SHP77 treated with DMSO at 0.1 percent for 48 hours (cell line): ENCODE measurements around the gene FTO.

ENCODE experiments used
- DNase-seq: peaks from one replicate; lab custom pipeline; 2025; lab: John Stamatoyannopoulos, UW

FTO gene

DNA sequence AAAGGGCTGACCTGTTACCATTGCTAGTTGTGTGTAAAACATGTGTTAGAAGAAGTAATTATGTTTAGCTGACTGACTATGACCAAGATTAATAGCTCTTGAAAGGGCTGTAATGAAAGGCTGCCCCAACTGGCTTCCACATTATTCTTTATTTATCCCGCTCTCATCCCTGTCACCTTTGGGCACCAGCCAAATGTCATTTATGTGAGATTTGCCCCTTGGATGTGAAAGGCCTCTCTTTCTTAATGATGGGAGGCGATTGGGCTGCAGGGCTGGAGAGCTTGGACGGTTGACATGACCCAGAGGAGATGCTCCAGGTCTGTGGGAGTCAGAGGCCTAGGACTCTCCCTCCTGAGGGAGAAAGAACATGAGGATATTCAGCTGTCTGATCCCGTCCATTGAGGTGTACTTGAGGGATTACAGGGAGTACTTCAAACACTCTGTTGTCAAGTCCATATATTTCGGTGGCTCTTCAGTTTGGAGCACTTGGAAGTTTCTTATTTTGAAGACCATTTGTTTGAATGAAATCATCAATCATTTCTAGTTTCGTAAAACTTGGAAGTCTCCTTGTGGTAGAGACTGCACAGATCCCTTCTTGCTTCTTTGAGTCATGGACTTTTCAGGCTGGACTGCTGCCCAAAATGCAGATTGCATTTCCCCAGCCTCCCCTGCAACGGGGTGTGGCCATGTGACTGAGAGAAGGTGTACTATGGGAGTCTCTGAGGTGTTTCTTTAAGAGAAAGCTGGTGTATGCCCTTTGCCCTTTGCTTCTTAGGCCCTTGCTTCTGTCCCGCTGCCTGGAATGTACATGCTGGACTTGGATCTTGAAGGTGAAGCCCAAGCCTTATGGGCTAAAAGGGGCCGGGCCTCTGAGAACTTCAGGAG is 51.3 kb downstream of the FTO start:
- DNase-seq = peak; percentile 84

DNA sequence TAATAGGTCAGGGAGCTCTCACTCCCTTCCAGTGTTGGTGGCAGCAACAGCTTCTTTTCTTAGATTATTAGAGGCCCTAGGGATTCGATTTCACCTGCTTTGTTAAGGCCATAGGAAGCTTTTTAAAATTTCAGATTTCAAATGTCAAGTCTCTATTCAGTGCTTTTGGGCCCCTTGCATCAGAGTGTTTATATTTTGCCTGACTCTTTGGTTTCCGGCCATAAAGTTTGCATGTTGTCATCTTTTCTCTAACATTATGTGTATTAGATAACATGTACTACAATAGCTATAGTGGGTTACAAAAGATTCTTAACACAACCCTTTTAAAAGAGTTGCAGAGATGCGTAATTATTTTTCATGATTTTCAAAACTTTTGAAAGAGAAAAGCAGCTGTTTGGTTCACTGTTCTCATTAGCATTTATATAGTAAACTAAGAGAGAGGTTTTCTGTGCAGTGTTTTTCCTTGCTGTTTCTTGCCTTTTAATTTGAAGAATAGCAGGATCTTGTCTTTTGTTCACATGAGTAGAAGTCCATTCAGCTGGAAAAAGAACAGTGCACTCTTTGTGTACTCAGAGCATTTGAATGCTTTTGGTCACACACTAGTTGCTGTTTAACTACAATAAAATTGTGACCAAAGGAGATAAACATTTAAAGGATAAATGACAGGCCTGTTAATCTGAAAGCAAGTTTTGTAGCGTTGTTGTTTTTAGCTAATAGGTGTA is 52.5 kb downstream of the FTO start:
- no peak for DNase-seq

DNA sequence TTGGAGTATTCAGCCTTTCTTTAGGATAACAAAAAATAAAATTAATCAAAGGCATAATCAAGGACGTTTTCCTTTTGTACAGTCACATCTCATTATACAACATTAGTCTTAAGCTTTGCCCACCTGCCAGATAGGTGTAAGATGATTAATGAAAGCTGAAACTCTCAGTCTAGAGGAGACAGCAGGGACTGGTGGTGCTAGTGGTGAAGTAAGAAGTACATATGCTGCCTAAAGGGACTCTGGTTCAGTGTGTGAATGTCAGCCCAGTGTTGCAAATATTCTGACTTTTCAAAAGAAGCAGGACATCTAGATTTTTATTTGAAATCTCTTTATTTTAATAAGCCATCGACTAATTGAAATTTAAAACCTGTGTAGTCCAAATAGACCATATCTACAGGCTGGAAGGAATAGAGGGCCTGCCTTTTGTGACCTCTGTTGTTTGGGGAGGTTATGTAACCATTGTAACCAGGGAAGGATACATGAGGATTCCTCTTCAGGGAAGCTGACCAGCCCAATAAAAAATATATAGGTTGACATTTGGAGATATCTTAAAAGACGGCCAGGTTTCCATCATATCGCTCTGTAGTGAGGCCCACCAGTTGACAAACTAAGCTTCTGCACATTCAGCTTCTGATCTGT is 54.1 kb downstream of the FTO start:
- DNase-seq = no peak

DNA sequence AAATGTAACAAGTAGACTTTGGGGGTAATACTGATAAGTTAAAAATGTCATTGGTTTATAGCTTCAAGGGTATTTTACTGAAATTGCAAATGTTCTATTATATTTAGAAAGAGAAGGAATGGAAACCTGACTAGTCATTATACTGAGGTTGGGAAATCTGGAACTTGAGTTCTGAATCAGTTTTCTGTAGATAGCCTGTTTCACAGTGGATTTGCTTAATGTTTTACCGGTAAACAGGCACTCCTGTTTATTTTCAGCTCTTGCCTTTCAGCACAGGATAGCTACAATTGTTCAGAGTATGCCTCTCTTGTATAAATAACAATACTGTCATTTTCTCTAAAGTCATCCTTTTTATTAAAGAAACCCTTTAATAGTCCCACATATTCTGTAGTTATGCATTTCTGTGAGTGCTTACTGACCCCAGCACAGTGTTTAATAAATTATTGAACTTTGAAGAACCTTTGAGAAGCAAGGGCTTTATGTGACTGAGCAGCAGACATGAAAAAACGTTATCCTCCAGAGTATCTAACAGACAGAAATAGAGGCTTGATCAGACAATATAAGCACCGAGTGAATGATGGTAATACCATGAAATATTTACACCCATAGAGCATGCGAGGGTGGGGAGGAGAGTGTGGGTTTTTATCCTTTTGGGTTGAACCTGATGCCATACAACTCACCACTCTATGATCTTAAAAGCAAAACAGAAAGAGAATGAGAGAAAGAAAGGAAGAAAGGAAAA is 58.2 kb downstream of the FTO start:
- DNase-seq = no peak

DNA sequence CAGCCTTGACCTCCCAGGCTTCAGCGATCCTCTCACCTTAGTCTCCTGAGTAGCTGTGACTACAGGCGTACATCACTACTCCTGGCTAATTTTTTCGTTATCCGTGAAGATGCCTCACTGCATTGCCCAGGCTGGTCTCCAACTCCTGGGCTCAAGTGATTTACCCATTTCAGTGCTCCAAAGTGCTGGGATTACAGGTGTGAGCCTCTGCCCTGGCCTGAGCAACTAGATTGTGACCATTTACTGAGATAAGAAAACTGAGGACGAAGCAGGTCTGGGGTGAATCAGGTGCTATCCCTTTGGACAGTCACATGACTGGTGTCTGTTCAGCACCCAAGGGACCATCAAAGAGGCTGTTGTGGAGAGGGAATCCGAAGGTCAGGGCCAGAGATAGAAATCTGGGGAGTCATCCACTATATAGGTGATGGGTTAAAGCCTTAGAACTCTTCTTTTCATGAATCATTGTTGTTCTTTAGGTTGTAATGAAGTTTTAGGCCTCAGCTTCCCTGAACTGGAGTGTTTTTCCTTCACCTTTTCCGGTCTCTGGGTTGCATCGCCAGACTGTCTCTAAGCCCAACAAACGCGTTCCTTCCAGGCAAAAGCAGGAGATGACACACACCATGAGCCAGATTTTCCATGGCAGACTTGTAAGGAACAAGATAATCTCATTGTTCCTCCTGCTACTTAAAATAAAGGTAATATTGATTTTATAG is 62.5 kb downstream of the FTO start:
- DNase-seq = no peak

DNA sequence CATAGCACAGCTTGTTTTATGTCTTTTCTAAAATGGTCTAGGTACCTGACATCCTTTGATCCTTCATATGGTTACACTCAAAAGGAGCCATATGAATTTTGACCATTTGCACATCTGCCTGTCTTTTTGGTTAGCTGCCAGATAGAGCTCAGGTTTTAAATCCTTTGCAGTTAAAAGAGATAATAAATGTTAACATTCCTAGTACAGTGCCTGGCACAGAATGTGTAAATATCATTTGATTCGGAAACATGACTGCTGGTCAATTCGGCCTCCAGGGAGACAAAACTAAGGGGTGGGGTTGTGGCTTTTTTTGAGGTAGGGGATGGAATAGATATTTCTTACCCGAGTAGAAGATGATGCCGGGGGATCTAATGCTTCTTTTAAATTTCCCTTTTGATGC is 64.2 kb downstream of the FTO start:
- DNase-seq = no peak

DNA sequence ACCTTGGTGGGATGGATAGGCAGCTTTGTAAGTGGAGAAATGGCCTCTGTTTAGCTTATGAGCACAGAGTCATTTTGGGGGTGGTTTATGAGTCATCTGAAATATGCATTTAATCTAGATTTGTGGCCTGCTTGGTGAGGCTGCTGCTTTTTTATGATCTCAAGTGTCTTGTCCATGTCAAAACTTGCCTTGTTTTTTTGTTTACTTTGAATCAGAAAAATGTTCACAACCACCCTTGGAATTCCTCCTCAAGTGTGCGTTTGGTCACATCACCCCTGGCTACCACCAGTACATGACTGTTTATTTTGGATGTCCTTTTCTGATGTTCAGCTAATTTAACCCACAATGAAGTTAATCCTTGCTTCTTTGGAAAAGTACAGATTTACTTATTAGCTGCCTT is 64.6 kb downstream of the FTO start:
- DNase-seq = no peak

DNA sequence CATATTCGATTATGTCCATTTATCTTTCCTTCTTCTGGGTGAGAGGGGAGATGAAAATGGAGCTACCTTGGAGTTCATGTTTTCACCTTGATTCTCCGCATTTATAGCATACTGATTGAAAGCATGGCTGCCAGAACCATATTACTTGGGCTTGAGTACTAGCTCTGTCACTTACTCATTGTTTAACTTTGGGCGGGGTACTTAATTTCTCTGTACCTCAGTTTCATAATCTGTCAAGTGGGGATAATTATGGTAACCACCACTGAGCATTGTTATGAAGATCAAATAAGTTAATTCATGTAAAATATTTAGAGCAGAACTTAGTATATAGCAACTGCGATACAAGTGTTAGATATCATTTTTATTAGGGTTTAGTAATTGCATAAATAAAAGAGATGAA is 65.2 kb downstream of the FTO start:
- DNase-seq = no peak

DNA sequence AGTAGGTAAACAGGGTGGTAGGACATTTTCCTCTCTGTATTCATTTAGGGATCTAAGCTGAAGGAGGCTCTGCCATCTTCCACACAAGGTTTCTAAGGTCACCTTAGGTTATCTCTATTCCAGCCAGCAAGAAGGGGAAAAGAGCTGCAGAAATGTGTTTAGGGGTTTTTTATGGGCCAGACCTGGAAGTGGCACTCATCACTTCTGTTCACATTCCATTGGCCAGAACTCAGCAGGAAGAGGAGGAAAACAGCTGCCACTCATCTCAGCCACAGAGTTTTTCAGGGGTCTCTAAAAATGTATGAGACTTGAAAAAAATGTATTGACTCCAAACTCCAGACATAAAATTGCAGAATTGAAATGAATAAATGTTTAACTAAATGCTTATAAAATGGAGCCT is 65.8 kb downstream of the FTO start:
- no peak for DNase-seq

DNA sequence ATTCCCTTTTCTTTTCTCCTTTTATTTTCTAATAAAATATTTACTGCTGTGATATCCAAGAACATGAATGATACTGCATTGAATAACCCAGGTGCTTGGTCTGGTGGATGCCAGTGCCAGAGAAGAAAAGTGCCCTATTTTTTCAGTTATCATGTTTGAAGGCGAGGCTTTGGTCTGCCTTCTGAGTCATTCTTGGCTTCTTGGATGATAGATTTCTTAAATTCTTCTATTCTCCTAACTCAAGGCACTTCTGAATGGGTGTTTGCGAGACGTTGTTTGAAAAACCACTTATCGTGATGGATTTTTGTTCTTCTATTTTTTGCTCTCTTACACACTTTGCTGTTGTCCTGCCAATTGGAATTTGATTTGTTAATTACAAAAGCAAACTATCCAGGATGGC is 66.7 kb downstream of the FTO start:
- DNase-seq = no peak

DNA sequence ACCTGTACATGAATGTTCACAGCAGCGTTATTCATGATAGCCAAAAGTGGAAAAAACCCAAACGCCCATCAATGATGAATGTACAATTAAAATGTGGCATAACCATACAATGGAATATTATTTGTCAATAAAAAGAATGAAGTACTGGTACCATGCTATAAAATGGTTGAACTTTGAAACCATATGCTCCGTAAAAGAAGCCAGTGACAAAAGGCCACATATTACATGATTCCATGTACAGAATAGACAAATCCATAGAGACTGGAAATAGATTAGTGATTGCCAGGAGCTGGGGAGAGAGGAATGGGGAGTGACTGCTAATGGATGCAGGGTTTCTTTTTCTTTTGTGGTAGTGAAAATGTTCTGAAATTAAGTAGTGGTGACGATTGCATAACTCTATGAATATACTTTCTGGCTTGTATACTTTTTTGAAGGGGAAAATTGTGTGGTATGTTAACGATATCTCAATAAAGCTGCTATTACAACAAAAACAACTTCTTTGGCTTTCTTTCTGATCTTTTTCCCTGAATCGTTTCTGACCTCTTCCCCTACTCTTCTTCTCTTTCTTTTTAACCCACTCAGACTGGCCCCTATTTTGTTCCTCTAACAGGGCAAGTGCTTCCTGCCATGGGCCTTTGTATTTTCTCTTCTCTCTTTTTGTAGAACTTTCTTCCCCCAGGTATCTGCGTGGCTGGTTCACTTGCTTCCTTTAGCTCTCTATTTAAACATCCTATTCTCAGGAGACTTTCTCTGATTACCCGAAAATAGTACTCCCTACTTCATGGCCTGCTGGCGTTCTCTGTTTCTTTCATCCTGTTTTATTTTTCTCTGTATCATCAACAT is 67.9 kb downstream of the FTO start:
- DNase-seq = no peak

DNA sequence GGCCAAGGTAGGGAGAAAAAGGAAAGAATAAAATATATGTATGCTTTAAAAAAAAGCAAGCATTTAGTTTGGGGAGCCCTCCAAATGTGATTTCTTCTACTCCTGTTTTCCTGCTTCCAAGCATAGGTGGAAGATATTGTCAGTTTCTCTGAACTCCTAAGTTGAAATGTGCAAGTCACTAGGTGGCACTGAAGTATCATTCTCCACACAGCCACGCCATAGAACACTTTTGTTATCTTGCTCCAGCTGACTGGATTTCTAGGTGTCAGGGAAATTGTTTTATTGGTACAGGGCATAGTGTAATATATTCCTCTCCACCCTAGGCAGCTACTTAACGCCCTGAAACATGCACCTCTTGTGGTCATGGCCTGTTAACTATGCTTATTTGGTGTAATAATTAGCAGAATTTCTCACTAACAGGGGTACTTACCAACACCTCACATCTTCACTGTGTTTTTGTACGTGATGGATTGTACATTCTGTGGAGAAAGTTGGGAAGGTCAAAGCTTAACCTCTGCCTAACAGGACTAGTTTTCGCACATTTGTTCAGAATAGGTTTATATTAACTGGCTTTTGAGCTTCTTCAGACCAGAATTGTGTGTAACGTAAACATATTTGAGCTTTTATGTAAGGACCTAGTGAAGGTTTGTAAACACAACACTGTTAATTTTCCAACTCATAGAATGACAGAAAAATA is 69.3 kb downstream of the FTO start:
- DNase-seq = peak; percentile 51

DNA sequence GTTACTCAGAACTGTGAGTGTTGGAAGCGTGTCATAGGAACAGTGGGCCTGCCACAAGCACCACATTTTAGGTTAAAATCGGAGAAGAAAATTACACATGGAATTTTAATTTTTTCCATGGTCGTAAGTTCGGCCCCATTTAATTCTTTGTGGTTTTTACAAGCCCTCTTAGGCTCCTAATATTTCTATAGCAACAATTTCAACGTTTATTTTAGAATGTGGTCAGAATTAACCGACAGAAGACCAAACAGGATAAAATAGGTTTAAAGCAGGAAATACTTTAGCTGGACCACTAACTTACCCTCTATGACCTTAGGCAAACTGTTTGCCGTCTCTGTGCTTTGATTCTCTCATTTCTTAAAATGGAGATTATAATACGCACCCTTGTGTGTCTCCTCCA is 69.9 kb downstream of the FTO start:
- no peak for DNase-seq

DNA sequence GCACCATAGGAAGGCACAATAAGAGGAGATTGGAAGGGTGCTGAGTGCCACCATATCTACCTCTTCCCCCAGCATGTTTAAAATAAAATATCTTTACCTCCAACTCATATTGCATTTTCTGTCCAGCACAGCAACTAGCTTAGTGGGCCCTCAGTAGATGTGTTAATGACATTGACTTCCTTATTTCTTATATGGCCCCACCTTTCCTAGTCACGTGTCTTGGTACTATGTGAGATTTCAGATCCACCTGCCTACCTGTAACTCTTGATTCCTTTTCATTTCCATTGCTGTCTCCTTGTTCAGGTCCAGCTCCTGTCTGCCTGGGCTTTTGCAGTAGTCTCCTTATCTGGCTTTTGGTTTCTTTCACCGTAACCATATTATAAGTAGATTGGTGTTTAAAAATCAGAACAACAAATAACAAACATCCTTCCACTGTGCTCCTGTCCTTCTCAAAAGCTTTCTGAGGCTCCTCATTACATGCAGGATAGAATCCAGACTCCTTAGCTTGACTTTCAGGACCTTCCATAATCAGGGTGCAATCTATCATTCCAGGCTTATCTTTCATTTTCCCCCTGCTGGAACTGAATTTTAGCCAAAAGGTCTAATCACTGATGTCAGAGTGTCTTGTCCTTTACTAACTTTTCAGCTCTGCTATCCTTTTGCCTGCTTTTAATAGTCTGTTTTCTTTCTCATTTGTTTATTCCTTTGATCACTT is 71.3 kb downstream of the FTO start:
- DNase-seq = no peak

DNA sequence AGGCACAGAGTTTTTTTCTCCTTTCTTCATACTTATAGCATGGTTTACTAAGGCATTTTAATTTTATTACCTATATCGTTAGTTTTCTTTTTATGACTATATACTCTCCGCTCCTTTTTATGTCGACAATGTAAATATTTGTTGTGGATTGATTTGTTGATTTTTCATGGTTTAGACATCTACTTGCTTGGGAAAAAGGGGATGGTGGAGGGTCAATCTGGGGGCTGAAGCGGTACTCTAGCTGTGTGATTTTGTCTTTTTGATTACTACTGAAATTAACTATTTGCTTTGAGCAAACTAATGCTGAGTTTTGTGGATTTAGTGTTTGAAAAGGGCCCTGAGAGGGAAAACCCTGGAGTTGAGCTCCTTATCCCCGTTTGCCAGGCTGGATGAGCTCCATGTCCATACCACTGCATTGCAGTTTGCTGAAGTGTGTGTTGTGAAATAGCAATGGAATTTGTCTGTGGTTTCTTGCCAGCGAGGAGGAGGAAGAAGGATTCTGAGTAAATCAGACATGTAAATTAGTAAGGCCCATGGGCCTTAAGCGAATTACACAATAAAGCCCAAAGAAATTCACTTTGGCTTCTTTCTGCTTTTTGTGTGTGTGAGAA is 72.0 kb downstream of the FTO start:
- DNase-seq = no peak

DNA sequence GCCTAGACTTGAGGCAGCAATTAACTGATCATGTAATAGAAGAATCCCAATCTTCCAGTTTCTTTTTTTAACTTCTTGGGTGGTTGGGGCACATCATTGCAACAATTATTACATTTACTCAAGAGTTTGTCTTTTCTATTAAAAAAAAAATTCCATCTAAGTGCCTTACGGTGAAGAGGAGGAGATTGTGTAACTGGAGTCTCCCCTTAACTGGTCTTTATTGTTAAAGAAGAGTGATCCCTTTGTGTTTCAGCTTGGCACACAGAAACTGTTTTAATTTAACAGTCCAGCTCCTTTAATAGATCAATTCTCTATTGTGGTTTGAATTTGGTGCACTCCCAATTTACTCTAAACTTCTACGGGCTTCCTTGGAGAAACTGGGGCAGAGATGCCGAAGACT is 75.2 kb downstream of the FTO start:
- no peak for DNase-seq

DNA sequence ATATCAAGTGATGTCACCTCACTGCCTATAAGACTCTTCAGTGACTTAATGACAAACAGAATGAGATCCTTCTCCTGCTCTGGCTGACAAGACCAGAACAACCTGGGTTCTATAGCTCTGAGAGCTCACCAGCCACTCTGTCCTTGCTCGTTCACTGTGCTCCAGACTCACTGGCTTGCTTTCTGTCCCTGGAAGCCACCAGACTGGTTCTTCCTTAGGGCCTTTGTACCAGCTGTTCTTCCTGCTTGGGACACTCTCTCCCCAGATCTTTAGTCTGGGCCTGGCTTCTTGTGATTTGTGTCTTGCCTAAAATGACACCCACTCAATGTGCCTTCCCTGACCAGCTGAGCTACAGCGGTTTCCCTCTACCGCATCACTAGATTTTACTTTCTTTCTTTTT is 76.1 kb downstream of the FTO start:
- DNase-seq = no peak

DNA sequence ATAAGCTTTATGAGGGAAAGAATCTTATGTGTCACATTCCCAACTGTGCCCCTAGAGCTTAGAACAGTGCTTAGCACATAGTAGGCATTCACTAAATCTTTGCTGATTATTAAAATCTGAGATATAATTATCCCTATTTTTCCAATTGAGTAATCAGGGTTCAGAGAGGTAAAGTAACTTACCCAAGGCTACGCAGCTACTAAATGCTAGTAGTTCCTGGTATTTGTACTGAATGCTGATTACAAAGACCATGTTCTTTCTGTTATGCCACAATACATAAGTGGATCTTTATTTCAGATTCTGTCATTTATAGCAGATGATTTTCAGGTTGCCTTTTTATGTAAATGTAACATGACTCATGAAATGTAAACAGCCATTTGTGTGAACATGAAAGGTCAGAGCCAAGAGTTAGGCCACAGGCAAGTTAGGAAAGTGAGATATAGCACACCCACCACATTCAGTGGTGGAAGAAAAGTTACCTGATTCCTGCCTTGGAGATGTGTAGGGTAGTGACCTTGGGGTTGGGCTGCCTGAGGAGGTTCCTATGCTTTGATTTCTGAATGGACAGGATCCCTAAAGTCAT is 77.2 kb downstream of the FTO start:
- no peak for DNase-seq

DNA sequence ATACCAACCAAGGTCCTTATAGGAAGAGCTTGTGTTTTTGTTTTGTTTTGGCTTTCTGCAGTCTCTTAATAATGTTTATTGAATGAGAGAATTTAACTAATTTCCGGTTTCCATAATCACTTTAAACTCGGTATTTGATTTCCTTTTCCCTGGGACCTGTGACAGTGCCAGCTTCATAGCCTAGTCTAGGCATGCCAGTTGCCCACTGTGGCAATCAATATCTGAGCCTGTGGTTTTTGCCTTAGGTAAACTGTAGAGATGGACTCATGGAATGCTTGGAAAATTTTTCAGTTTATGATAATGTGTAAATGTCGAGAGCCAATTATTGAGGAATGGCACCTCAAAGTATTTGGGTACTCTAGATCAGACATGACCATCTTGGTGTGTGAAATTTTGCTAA is 78.2 kb downstream of the FTO start:
- no peak for DNase-seq
